H1 (cell line): ENCODE results near the gene NODAL. TPM values are rescaled to one million over a fixed set of nuclear protein-coding genes. Genes with fewer than 3 reads are reported as not detected.
A peak's percentile ranks its signal among the peaks of the same experiment; 100 is the strongest.

Experiments
- CHD7 ChIP-seq: fragments of 300-600 bp; sonication (generic); IDR thresholded peaks from 2 replicates; pipeline ENCODE4 v1.7.1; 2012; ENCODE audit warnings: low read length, moderate library complexity, mild to moderate bottlenecking, inconsistent platforms; ENCODE audit not compliant: insufficient replicate concordance
- POU5F1 ChIP-seq: IDR thresholded peaks from 2 replicates; pipeline ENCODE4 v1.6.1; 2011; ENCODE audit warnings: low read depth, mild to moderate bottlenecking, low read length, moderate library complexity
- TEAD4 ChIP-seq: IDR thresholded peaks from 2 replicates; pipeline ENCODE4 v1.6.1; 2012; ENCODE audit warnings: low read depth, low read length, inconsistent platforms, mixed read lengths
- polyA plus RNA-seq, 7 experiments: library from polyadenylated mRNA; depleted of rRNA in 3 of 7; stranded (reverse) in 5 of 7; unstranded in 2 of 7; fragments of >200 nt in 5 of 7; fragments of 200-250 nt in 2 of 7; gene quantifications; 1 replicate in 5 of 7; 2 replicates in 1 of 7; 4 replicates in 1 of 7; pipeline versions ENCODE4 v1.2.1 to v1.2.3, GENCODE V29; 2011 to 2013; ENCODE audit warnings: missing spikeins in 2 of 7, mixed read lengths in 2 of 7
- total RNA-seq: library from RNA; stranded (reverse); fragmentation: NEBNext Ultra II Directional; extraction: Animal tissue kit (Norgen Biotek cat#: 25700); gene quantifications from 2 replicates; pipeline ENCODE4 v1.2.1, GENCODE V29; 2021

The NODAL gene
- total and polyA plus RNA-seq, 2 of the 8 experiments (the other 6 are each of a cell fraction or from before 2014, with no cell fraction given), result 2.0 to 7.3 TPM

DNA sequence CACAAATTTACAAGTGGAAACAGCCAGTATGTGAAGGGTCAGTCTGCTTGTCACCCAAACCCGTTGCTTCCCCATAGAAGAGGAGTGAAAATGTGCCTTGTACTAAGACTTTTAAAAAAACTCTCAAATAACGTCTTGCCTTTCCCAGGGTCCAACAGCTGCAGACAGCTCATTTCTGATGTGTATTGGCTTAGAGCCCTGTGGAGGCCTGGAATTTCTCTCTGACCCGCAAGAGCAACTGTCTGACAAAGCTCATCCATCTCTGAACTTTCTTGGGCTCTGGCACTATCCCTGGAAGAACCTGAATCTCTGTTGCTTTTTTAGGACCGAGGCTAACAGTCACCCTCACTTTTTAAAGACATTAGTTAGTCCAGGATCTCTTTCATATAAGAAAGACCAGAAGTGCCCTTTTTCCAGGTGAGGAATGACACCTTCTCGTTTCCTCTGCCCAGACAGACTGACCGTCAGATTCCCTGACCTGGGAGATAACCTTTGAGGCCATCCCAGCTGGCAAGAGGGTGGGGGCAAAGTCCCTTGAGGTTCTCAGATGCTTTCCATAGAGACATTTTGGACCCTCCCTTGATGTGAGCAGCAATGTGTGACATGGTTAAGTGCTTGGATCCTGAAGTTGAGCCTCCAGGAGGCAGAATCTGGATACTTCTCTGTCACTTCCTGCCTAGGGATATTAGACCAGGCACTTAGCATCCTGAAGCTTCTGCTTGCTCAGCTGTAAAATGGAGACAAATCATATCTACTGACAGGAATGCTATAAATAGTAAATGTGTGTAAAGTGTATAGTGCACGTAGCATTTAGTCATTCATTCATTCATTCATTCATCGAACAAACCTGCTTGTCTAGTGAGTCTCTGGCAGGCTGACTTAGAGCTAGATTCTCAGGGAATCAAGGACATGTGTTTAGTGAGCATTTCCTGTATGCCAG, 4.5 kb upstream of the NODAL start (continued):
- no peak for TF ChIP-seq CHD7
- 0 out of 2 replicates have a peak, but pooled peaks have one; percentile 12 for TF ChIP-seq TEAD4
- no peak for TF ChIP-seq POU5F1
